SK-MEL-5 (cell line): ENCODE results near the gene SLC5A11. TPM values are rescaled to one million over a fixed set of nuclear protein-coding genes. Genes with fewer than 3 reads are reported as not detected.
"Not testable (repeated sequence)": the region's sequence is repeated elsewhere in the genome, so short reads cannot be mapped to it uniquely, and the experiment has no call there.

ENCODE experiments used
- DNase-seq: peaks from one replicate; pipeline ENCODE4 v3.0.0-alpha.2; 2016; ENCODE audit warnings: low read depth, low spot score
- in situ Hi-C: cut with HindIII; loops from 2 replicates; pipeline ENCODE4 v1.10.0; 2016; ENCODE audit warnings: low sequenced_read_pairs, high pct_unique_total_duplicates, low pct_unique_long_range_greater_than_20kb
- total RNA-seq: library from RNA; depleted of rRNA; stranded (reverse); fragments of >200 nt; shearing (Covaris generic); gene quantifications from 2 replicates; pipeline ENCODE4 v1.2.3, GENCODE V29; 2014

The SLC5A11 gene
- total RNA-seq, 1 experiment from 2014 or later = not detected

DNA sequence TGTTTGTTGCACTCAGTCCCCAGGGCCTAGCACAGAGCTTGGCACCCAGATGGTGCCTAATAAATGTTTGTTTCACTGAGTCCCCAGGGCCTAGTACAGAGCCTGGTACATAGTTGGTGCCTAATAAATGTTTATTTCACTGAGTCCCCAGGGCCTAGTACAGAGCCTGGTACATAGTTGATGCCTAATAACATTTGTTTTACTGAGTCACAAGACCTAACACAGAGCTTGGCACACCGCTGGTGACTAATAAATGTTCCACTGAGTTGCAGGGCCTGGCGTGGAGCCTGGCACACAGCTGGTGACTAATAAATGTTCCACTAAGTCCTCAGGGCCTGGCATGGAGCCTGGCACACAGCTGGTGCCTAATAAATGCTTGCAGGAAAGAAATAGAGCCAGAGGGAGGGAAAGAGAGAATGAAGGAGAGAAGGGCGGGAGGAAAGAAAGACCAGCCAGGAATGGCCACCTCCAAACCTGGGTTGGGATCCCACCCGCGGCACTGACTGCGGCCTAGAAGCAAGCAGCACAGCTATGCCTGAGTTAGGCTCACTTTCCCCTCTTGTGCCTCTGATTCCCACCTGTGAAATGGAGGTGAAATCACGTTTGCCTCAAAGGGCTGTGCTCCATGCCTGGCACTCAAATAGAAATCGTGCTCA lies 7.5 kb downstream of the SLC5A11 start:
- no peak for DNase-seq
- in situ Hi-C loops = no loop called here

DNA sequence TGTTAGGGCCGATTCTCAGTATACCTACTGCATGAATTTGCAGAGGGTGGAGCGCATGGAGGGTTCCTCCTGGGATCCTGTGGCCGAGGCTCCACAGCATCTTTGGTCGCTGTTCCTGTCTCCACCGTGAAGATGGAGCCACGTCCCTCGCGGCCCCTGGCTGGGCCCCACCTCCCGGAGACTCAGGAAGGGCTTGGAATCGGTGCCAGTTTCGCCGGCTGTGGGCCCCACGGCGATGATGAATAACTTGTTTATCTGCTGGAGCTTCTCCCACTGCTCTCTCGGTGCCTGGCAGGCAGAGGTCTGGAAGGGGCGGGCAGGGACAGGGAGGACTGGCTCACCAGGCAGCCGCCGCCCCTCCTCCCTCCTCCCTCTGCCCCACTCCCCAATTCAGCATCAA lies 8.1 kb downstream of the SLC5A11 start:
- in situ Hi-C loops = no loop called here
- DNase-seq = peak; percentile 17

- in situ Hi-C loops = no loop called here
- no peak for DNase-seq
Measured at GRCh38 chr16:24854607-24855171, 8.9 kb downstream of the SLC5A11 start.

DNA sequence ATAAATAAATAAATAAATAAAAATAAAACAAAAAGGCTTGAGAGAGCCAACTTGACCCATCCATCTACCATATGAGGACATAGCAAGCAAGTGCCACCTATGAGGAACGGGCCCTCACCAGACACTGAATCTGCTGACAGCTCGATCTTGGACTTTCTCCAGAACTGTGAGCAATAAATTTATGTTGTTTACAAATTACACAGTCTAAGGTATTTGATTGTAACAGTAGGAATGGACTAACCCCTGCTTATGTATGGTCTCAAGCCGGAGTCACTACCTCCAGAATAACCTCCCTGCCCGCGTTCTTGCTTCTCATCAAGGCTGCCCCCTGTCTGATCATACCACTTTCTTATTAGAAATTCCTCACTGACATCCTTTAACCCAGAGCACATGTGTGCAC lies 9.9 kb downstream of the SLC5A11 start:
- DNase-seq = no peak
- in situ Hi-C loops = no loop called here

DNA sequence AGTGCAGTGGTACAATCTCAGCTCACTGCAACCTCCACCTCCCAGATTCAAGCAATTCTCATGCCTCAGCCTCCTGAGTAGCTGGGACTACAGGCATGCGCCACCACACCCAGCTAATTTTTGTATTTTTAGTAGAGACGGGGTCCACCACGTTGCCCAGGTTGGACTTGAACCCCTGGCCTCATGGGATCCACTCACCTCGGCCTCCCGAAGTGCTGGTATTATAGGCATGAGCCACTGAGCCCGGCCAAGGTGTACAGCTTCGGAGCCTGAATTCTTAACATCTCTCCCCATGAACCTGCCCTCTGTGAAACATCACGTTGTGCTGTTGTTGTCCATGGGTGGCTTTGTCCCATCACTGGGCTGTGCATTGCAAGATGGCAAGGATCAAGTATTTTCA lies 11.1 kb downstream of the SLC5A11 start:
- in situ Hi-C loops = not testable (repeated sequence)

DNA sequence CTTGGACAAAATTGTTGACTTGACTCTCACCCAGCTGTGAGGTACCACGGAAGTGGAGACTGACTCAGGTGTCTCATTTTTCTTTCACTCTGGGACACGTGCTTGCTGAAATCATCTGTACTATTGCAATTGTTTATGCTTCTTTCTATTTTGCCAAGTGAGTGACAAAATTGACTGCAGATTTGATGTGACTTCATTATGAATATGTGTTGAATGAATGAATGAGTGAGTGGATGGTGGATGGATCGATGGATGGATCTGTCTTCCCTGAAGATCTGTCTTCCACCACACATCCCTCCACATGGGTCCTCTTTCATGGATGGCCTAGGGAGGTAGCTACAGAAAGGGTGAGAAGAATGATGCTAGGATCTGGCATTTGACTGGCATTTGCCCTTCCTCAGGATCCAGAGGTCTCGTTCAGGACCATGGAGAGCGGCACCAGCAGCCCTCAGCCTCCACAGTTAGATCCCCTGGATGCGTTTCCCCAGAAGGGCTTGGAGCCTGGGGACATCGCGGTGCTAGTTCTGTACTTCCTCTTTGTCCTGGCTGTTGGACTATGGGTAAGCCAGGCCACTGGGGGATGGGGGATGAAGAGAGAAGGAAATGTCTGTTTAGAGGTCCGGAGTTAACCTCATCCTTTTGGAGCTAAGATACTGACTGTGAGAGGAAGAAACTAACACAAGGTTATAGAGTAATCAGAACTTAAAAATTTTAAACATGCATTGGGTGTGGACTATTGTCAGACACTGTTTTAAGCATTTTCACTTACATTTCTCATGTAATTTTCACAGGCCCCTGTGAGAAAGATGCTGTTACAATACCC lies 12.7 kb downstream of the SLC5A11 start:
- in situ Hi-C loops = no loop called here
- DNase-seq = peak; percentile 40

More for the DNA sequence above, 11.1 kb downstream of the SLC5A11 start:
- not testable (repeated sequence) for DNase-seq

DNA sequence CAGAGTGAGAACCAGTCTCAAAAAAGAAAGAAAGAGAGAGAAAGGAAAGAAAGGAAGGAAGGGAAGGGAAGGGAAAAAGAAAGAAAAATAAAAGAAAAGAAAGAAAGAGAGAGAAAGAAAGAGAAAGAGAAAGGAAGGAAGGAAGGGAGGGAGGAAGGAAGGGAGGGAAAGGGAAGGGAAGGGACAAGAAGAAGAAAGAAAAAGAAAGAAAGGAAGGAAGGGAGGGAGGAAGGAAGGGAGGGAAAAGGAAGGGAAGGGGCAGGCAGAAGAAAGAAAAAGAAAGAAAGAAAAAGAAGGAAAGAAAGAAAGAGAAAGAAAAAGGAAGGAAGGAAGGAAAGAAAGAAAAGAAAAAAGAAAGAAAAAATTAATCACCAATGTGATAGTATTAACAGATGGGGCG lies 15.7 kb downstream of the SLC5A11 start:
- in situ Hi-C loops = no loop called here
- DNase-seq = no peak

DNA sequence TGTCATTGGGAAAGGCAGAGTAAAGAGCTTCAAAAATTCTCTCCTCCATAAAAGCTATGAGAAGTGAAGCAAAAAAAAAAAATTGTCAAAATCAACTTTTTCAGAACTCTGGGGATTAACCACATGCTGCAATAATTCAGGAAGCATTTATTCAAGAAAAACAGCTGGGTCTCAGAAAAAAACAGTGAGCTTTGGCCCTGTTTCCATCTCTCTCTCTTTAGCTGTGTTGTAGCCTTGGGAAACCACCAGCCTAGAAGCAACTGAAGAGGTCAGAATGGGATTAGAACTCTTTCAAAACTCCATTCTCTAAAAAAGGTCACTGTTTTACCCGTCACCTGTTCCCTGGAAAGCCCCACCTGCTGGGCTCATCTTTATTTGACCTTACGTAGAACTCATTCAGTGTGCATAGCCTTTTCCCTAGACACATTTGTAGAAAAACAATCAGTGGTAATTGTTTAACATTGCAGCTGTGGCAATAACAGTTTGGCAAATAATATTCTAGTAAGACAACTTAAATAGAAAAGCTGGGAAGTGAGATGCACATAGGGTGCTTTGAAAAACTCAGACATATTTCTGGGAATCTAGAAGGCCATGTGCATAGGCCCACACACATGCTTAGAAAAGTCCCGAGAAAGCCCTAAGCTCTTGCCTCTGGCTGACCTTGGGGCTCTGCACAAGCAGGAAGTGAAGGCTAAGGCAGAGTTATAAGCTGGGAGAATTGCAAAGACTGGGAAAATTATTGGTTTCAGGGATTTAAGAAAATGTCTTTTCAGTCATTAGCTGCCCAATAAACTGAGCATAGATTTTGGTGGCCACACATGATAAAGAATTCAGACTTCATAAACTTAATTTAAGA lies 18.0 kb downstream of the SLC5A11 start:
- in situ Hi-C loops = no loop called here
- DNase-seq = no peak

DNA sequence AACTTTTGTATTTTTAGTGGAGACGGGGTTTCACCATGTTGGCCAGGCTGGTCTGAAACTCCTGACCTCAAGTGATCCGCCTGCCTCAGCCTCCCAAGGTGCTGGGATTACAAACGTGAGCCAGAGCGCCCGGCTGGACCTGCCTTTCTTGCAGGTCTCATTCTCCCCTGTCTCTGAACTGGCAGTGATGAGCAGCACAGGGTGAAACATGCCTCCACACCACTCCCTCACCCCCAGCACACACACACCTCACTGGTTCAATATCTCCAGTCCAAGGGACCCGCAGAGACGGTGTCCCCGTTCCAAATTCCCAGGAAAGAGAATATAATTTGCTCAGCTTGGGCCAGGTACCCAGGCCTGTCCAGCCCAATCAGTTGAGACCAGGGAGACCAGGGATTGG lies 23.3 kb downstream of the SLC5A11 start:
- in situ Hi-C loops = no loop called here
- DNase-seq = no peak

- in situ Hi-C loops = no loop called here
- DNase-seq = no peak
Measured at GRCh38 chr16:24871891-24872290, 26.1 kb downstream of the SLC5A11 start.

- in situ Hi-C loops = no loop called here
Measured at GRCh38 chr16:24873028-24873427, 27.3 kb downstream of the SLC5A11 start.

DNA sequence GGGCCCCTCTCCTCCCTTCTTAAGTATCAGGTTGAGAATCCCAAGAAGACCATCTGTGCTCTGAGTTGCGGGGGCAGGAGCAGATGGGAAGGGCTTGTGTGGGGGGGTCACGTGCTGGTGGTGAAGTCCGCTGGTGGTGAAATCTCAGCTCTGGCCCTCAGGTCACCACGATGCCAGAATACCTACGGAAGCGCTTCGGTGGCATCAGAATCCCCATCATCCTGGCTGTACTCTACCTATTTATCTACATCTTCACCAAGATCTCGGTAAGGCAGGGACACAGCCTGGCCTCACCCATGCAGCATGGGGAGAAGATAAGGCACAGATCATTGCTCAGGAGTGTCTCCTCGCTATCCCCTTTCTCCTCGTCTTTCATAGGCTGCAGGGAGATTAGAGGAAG lies 29.7 kb downstream of the SLC5A11 start:
- in situ Hi-C loops = no loop called here
- no peak for DNase-seq

More at GRCh38 chr16:24873028-24873427, 27.3 kb downstream of the SLC5A11 start:
- no peak for DNase-seq

- no peak for DNase-seq
- in situ Hi-C loops = no loop called here
Measured at GRCh38 chr16:24876231-24876630, 30.5 kb downstream of the SLC5A11 start.

DNA sequence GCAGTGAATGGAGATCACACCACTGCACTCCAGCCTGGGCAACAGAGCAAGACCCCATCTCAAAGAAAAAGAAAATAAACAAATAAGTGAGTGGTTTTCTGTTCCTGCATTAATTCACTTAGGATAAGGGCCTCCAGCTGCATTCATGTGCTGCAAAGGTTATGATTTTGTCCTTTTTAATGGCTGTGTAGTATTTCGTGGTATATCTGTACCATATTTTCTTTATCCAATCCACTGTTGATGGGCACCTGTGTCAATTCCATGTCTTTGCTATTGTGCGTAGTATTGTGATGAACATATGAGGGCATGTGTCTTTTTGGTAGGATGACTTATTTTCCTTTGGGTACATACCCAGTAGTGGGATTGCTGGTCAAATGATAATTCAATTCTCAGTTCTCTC lies 33.9 kb downstream of the SLC5A11 start:
- in situ Hi-C loops = no loop called here
- no peak for DNase-seq

DNA sequence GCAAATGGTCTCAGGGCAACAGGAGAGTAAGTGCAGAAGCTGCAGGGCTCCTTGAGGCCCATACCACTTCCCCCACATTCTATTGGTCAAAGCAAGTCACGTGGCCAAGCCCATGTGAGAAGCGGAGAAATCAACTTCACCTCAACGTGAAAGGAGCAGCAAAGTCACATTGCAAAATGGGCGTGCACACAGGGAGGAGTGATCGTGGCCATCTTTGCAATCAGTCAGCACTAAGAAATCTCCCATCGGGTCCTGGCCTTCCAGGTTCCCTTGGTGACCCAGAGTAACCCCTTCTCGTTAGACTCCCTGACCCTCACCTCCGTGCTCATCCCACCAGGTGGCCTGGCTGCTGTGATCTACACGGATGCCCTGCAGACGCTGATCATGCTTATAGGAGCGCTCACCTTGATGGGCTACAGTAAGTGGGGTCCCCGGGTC lies 38.0 kb downstream of the SLC5A11 start:
- peak; percentile 19 for DNase-seq
- in situ Hi-C loops = no loop called here

GRCh38 chr16:24887472-24887871 lies 41.7 kb downstream of the SLC5A11 start:
- no peak for DNase-seq
- in situ Hi-C loops = no loop called here

DNA sequence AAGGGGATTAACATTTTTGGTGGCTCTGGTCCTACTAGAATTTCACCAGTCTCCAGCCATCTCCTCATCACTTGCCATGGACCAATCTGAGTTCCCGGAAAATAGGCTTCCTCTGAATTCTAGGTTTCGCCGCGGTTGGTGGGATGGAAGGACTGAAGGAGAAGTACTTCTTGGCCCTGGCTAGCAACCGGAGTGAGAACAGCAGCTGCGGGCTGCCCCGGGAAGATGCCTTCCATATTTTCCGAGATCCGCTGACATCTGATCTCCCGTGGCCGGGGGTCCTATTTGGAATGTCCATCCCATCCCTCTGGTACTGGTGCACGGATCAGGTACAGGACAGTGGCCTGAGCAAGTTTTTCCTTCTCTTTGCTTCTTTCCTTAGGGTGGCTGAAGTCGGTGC lies 45.0 kb downstream of the SLC5A11 start:
- DNase-seq = no peak
- in situ Hi-C loops = no loop called here

DNA sequence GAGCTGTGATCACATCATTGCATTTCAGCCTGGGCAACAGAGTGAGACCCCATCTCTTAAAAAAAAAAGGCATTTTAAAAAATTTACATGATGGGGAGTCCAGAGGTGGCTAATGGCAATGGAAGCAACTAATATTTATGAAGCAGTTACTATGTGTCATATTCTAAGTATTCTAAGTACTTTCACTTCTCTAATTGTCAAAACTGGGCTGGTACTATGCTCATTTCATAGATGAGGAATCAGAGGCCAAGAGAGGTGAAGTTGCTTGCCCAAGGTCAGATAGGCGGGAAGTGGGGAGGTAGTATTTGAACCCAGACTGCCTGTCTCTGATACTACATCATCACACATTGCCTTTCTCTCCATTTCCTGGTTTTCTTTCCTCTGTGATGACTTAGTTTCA lies 50.7 kb downstream of the SLC5A11 start:
- no peak for DNase-seq
- in situ Hi-C loops = no loop called here
